CD4-positive, alpha-beta T cell treated with Interleukin-12 subunit alpha and Interleukin-12 subunit beta, for 1 hour (primary cell): ENCODE measurements around the gene GRIN2C.

Experiments used
- DNase-seq: peaks from one replicate; pipeline ENCODE4 v3.0.0-alpha.2; 2020

Gene GRIN2C

DNA sequence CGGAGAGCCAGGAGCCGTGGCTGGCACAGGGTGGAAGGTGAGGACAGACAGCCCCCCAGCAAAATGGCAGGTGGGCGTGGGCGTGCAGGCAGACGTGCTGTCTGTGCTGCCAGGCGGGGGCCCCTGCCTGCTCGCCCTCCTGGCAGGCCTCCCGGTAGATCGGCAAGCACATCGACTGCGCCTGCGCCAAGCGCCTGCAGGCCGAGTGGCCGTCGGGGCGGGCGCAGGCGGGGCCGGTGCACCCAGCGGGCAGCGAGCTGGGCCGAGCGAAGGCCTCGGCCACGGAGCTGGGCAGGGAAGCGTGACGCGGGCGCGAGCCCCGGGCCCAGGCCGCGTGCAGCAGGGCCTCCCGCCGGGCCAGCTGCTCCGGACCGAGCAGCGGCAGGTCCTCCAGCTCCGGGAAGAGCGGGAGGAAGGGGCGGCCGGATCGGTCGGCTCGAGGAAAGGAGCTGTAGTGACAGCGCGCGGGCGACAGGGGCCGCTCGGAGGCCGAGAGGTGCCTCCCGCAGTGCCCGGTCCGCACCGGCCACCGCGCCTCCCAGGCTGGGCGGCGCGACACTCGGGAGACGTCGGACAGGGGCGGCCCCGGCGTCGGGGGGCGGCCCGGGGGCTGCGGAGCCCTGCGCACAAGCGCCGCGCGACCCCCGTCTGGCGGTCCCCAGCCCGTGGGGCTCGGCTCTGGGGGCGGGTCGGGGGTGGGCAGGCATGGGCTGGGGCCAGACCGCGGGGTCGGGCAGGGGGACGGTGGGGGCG lies 16.9 kb downstream of the GRIN2C start:
- DNase-seq, result no peak

GRCh38 chr17:74842146-74842598 lies 17.5 kb downstream of the GRIN2C start:
- no peak for DNase-seq

DNA sequence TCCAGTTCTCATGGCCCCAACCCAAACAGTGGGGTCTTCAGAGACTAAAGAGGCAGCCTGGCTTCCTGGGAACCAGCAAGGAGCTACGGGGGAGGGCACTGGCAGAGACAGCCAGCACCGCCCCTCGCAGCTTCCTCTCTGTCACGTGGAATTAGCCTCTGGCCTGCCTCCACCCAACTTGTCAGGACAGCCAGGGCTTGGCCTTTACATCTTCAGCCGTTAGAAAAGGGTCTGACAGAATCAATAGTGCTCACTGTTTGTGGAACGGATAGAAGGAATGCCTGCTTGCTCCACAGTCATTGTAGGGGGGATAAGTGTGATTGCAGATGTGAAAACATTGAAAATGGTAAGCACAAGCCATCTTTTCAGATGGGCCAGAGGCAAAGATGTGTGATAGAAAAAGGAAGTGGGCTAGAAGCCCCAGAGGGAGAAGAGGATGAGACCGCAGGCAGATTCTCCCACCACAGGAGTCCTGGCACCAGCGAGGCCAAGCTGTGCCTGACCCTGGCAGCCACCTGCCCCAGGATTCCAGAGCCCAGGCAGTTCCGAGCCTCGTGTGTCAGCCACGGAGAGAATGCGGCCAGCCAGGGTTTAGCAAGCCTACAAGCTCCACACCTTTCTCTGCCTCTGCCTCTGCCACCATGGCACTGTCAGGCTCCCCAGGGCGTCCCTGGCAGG lies 18.6 kb downstream of the GRIN2C start:
- no peak for DNase-seq

DNA sequence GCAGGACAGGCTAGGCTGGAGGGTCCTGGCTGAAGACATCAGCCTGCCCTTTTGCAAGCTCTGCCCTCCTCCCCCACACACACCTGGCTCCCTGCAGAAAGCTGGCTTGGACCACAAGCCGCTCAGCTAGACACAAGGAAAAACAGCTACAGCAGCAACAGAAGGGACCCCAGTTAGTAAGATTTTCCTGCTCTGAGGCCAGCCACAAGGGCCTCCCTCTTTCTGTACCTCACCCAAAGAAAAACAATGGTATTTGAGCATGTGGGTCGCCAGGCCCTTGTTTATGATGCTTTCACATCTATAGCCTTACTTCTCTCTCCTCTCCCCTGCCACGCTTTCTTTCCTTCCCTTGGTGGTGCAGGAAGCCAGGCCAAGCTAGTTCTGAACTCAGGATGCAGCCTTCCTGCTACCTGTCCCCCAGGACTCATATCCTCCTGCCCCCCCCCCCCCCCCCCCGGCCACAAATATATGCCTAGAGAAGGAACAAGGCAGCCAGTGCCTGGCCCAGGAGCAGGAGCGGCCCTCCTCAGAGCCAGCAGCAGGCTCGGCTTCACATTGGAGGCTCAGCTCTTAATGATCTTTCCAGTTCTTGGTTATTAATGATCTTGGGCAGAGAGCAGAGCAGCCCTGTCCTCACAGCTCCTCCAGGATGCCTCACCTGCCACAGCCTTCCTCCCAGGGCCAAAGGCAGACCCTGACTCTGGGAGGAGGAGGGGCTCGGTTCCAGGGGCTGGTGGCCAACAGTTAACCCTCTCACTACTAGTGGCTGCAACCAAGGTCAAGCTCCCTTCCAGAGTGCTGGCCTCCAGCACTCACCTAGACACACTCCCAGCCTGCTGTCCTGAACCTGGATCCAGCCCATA lies 19.5 kb downstream of the GRIN2C start:
- no peak for DNase-seq

- DNase-seq, result no peak
Observed at GRCh38 chr17:74838274-74838673, 21.4 kb downstream of the GRIN2C start.

- no peak for DNase-seq
Observed at GRCh38 chr17:74836691-74837467, 22.8 kb downstream of the GRIN2C start.

DNA sequence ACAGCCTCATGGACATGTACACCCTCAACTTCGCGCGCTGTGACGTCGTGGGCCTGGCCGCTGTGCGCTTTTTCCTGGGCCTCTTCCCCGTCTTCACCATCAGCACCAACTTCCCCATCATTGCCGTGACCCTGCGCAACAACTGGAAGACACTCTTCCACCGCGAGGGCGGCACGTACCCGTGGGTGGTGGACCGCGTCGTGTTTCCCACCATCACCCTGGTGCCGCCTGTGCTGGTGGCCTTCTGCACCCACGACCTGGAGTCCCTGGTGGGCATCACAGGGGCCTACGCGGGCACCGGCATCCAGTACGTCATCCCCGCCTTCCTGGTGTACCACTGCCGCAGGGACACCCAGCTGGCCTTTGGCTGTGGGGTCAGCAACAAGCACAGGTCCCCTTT lies 23.5 kb downstream of the GRIN2C start:
- DNase-seq, result no peak

GRCh38 chr17:74833501-74834377 lies 25.9 kb downstream of the GRIN2C start:
- DNase-seq, result no peak

GRCh38 chr17:74832421-74832820 lies 27.3 kb downstream of the GRIN2C start:
- no peak for DNase-seq

DNA sequence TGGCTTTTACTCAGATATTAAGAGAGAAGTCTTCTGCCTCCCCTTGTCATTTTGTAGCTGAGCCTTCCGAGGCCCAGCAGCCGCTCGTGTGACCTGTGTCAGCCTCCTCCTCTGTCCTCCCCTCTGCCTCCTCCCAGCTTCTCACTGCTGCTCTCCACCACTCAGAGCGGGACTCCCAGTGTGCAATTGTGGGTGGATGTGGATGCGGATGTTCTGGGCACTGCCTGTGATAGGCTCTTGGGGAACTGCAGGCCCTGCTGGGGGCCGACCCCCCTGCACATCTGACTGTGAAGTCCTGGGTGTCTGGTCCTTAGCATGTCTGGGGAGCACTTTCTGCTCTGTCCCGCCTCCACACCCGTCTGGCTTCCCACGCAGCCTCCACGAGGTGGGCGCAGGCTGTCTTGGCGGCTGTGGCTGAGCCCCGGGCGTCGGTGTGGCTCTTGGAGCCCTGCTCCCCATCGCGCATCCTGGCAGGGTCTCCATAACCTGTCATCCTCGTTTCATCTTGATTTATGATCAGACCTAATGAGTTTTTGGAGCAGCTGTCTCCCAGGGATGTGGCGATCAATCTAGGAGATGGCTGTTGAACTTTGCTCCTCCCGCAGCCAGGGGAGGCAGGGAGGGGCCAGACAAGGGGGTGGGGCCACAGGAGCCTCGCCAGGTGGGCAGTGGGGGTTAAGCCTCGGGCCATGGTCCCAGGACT lies 28.1 kb downstream of the GRIN2C start:
- DNase-seq, result no peak

GRCh38 chr17:74830861-74831260 lies 28.8 kb downstream of the GRIN2C start:
- DNase-seq, result no peak

GRCh38 chr17:74827800-74828199 lies 31.9 kb downstream of the GRIN2C start:
- DNase-seq, result no peak

GRCh38 chr17:74825952-74826719 lies 33.5 kb downstream of the GRIN2C start:
- no peak for DNase-seq

- DNase-seq, result no peak
Observed at GRCh38 chr17:74824961-74825627, 34.6 kb downstream of the GRIN2C start.

DNA sequence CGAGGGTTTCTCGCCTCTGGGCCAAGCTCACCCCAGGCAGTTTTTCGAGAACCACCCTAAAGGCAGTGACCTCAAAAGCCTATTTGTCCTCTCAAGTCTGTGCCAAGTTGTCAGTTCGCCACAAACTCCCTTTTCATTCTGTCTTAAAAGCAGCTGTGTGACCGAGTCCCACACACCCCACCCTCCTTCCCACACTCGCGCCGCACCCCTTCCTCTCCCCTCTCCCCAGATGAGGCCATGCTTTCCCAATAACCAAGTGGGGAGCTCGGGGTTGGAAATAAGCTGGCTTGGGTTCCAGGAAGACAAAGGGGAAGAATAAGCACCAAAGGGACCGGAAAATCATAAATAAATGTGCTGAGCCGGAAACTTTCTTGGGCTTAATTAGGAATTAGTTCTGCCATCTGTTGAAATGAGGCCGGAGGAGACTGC lies 36.7 kb downstream of the GRIN2C start:
- DNase-seq, result no peak

DNA sequence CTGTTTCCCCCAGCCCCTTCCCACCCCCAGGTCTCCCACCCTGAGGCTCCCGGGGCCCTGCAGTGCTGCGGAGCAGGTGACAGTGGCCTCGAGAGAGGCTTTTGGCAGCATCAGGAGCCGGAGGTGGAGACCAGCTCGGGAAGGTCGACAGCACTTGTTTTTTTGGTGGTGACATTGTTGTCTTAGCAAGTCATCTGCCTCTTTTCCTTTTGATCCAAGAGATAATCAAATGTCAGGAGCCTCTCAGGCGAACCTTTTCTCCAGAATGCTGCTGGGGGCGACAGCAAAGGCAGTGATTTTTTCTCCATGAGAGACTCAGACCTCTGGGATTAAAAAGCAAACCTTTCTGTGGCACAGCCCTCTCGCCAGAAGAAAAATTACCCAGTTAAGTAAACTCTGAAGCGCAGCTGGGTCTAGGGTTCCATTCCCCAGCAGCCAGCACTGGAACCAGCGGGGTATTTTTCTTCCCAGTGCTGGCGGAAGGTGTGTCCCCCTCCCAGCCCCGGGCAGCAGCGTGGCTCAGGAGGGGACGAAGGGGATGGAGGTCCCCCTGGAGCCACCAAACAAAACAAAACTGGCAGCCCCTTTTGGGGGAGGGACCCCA lies 37.2 kb downstream of the GRIN2C start:
- no peak for DNase-seq

- no peak for DNase-seq
Observed at GRCh38 chr17:74821655-74822334, 37.9 kb downstream of the GRIN2C start.

DNA sequence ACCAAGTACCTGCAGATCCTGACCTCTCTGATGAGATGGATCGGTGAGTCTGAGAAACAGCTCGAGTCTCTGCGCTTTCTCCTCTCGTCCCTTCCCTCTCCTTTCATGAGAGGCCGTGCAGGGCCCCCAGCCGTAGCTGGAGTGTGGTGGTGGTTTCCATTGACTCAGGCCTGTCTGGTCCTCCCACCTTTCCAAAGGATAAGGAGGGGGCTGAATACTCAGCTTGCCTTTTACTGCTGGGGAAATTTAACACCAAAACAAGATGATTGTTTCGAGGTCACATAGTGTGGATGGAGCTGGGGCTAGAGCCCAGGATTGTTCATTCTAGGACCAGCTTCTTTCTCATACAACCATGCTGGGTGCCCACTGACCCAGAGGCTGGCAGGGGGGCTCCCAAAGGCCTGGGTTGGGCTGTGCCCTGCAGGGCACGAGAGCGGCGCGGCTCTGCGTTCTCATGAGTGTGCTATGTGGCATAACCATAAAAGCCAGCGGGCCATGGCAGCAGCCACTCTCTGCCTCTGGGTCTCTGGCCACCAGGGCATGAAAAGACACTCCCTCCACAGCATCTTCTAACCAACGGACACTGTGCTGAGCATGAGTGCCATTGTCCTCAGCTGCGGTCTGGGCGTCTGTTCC lies 39.8 kb downstream of the GRIN2C start:
- no peak for DNase-seq
